Small intestine (tissue), 7 donors: ENCODE results near the gene GRIK5. TPM values are rescaled to one million over a fixed set of nuclear protein-coding genes. Genes with fewer than 3 reads are reported as not detected.

ENCODE experiments used
- DNase-seq, 2 donors: peaks; one replicate each; pipeline versions ENCODE4 v3.0.0 to v3.0.0-alpha.2; 2013
- FAIRE-seq: peaks from 2 replicates; lab custom pipeline; 2012; peaks lifted over from hg19 to GRCh38; lab: Jason Lieb, UNC
- H3K27ac ChIP-seq, 3 donors: one replicate each; pipeline ENCODE4 v1.5.1; 2013; ENCODE audit warnings: low read length in 2 of 3, mild to moderate bottlenecking in 2 of 3, control low read depth in 1 of 3, inconsistent platforms in 1 of 3, low read depth in 1 of 3, moderate library complexity in 1 of 3
- H3K27me3 ChIP-seq, 3 donors: one replicate each; pipeline ENCODE4 v1.6.1; 2013; ENCODE audit warnings: low read length in 3 of 3, inconsistent platforms in 1 of 3; ENCODE audit not compliant: control insufficient read depth in 3 of 3, insufficient read depth in 3 of 3
- H3K36me3 ChIP-seq, 3 donors: one replicate each; pipeline ENCODE4 v1.6.1; 2013; ENCODE audit warnings: low read length in 3 of 3, inconsistent platforms in 1 of 3, low read depth in 1 of 3, mild to moderate bottlenecking in 1 of 3, moderate library complexity in 1 of 3; ENCODE audit not compliant: control insufficient read depth in 3 of 3, insufficient read depth in 2 of 3
- H3K4me1 ChIP-seq, 3 donors: one replicate each; pipeline ENCODE4 v1.6.1; 2013; ENCODE audit warnings: low read length in 2 of 3, inconsistent platforms in 1 of 3, low read depth in 1 of 3, mild to moderate bottlenecking in 1 of 3, moderate library complexity in 1 of 3; ENCODE audit not compliant: control insufficient read depth in 3 of 3, insufficient read depth in 2 of 3
- H3K4me3 ChIP-seq, 3 donors: one replicate each; pipeline ENCODE4 v1.5.1; 2013; ENCODE audit warnings: low read length in 3 of 3, control low read depth in 1 of 3, inconsistent platforms in 1 of 3, low read depth in 1 of 3, mild to moderate bottlenecking in 1 of 3, moderate library complexity in 1 of 3
- H3K9me3 ChIP-seq, 2 donors: one replicate each; pipeline ENCODE4 v1.6.1; 2013; ENCODE audit warnings: low read depth in 1 of 2, low read length in 1 of 2; ENCODE audit not compliant: control insufficient read depth in 2 of 2, insufficient read depth in 1 of 2
- WGBS, 3 donors: extraction: QIAGEN DNeasy Blood & Tissue Kit; methylation state at CpG; one replicate each; pipeline ENCODE4 v1.1.7; 2013; 5-methylcytosine and 5-hydroxymethylcytosine counted together
- polyA plus RNA-seq, 4 donors: library from polyadenylated mRNA; stranded (reverse) in 3 of 4; unstranded in 1 of 4; fragments of 200-250 nt in 3 of 4; fragments of 120-200 nt in 1 of 4; gene quantifications; one replicate each; pipeline versions ENCODE4 v1.2.1 to v1.2.3, GENCODE V29; 2013
- donor health status: healthy with polysubstance abuse.
- donor health status: control.
- donor health status: control.
- donor health status: Bipolar disorder and iron deficiency.
- donor health status: healthy.

Gene GRIK5
- polyA plus RNA-seq, 4 donors, result 0.27 to 1.6 (median 0.68) TPM; not detected in 1

GRCh38 chr19:42078058-42078457 lies 8.1 kb upstream of the GRIK5 start:
- peaks cover 2 to 21% (median 11%) of the 10 kb centered on the region in 3 donors for H3K4me1 ChIP-seq
- DNase-seq (no peak), FAIRE-seq (no peak)
- no peaks in the 10 kb centered on the region for H3K9me3 ChIP-seq
- H3K27ac ChIP-seq, result no peak overlapping the region
- H3K27me3 ChIP-seq, result no peaks in the 10 kb centered on the region
- 94 to 97% (median 96%) methylated on average over 1 of the region's 1 CpG for WGBS, 3 donors
- peaks cover 11 to 42% (median 16%) of the 10 kb centered on the region in 3 donors for H3K36me3 ChIP-seq
- H3K4me3 ChIP-seq, result no peak overlapping the region

- Histone ChIP-seq H3K4me1 (peaks cover 2 to 11% (median 11%) of the 10 kb centered on the region in 3 donors), H3K4me3 (peak overlapping the region; percentile 92 to 98 (median 97)), H3K27ac (peak overlapping the region in 2 of 3 donors; percentile 62 to 87), H3K27me3 (no peaks in the 10 kb centered on the region), H3K36me3 (peaks cover 11 to 32% (median 16%) of the 10 kb centered on the region in 3 donors), H3K9me3 (no peaks in the 10 kb centered on the region)
- WGBS, 3 donors, result 1% methylated on average over 15 to 33 of the region's 33 CpGs
- no peak for DNase-seq
- no peak for FAIRE-seq
Observed at GRCh38 chr19:42076380-42076944, 6.5 kb upstream of the GRIK5 start.

- WGBS, 3 donors, result 0% methylated on average over 58 to 80 of the region's 80 CpGs
- H3K36me3 ChIP-seq, result peaks cover 10 to 25% (median 14%) of the 10 kb centered on the region in 3 donors
- no peaks in the 10 kb centered on the region for H3K9me3 ChIP-seq
- FAIRE-seq (peak; percentile 94), DNase-seq (peak; percentile 99 to 100)
- peaks cover 2 to 11% (median 10%) of the 10 kb centered on the region in 3 donors for H3K4me1 ChIP-seq
- peak within 1 kb of the TSS; percentile 96 to 99 (median 96) for H3K27ac ChIP-seq
- peak within 1 kb of the TSS; percentile 92 to 98 (median 97) for H3K4me3 ChIP-seq
- peaks cover 0 to 4% (median 0%) of the 10 kb centered on the region in 3 donors for H3K27me3 ChIP-seq
Observed at GRCh38 chr19:42075616-42076379, 5.8 kb upstream of the GRIK5 start, which contains the start of gene ZNF574. Gene ZNF574, plus strand, starts transcription at chr19:42076166. Its CDS starts 2,441 bp downstream, at chr19:42078607.

GRCh38 chr19:42075364-42075615 lies 5.3 kb upstream of the GRIK5 start:
- no peaks in the 10 kb centered on the region for H3K9me3 ChIP-seq
- H3K27ac ChIP-seq, result peak overlapping the region; percentile 96 to 99 (median 96)
- no peak for FAIRE-seq
- peaks cover 5 to 20% (median 11%) of the 10 kb centered on the region in 3 donors for H3K36me3 ChIP-seq
- H3K4me3 ChIP-seq, result peak overlapping the region; percentile 43 to 69 (median 60)
- no peak for DNase-seq
- 0 to 3% (median 2%) methylated on average over 3 of the region's 3 CpGs for WGBS, 3 donors
- H3K4me1 ChIP-seq, result peaks cover 2 to 11% (median 10%) of the 10 kb centered on the region in 3 donors
- peaks cover 0 to 9% (median 0%) of the 10 kb centered on the region in 3 donors for H3K27me3 ChIP-seq

- DNase-seq (peak; percentile 60 to 82), FAIRE-seq (no peak)
- Histone ChIP-seq H3K36me3 (peaks cover 0 to 15% (median 6%) of the 10 kb centered on the region in 3 donors), H3K27me3 (peaks cover 0 to 14% (median 0%) of the 10 kb centered on the region in 3 donors), H3K27ac (peak overlapping the region; percentile 96 to 99 (median 96)), H3K4me1 (peaks cover 2 to 11% (median 10%) of the 10 kb centered on the region in 3 donors), H3K9me3 (no peaks in the 10 kb centered on the region), H3K4me3 (peak overlapping the region; percentile 43 to 69 (median 60))
- WGBS, 3 donors, result 49 to 58% (median 54%) methylated on average over 27 of the region's 27 CpGs
Observed at GRCh38 chr19:42074513-42075363, 4.7 kb upstream of the GRIK5 start.

GRCh38 chr19:42071247-42071646 lies 1.2 kb upstream of the GRIK5 start:
- Histone ChIP-seq H3K36me3 (no peaks in the 10 kb centered on the region), H3K27me3 (peaks cover 0 to 40% (median 12%) of the 10 kb centered on the region in 3 donors), H3K9me3 (no peaks in the 10 kb centered on the region), H3K27ac (no peak overlapping the region), H3K4me1 (peaks cover 0 to 5% (median 0%) of the 10 kb centered on the region in 3 donors), H3K4me3 (no peak overlapping the region)
- FAIRE-seq (no peak), DNase-seq (no peak)
- WGBS, 3 donors, result 86 to 92% (median 89%) methylated on average over 12 of the region's 12 CpGs

- peaks cover 0 to 40% (median 12%) of the 10 kb centered on the region in 3 donors for H3K27me3 ChIP-seq
- 14 to 32% (median 30%) methylated on average over 21 to 29 of the region's 29 CpGs for WGBS, 3 donors
- H3K27ac ChIP-seq, result no peak overlapping the region
- H3K4me3 ChIP-seq, result no peak overlapping the region
- no peaks in the 10 kb centered on the region for H3K36me3 ChIP-seq
- FAIRE-seq, result no peak
- no peak for DNase-seq
- H3K9me3 ChIP-seq, result no peaks in the 10 kb centered on the region
- no peaks in the 10 kb centered on the region for H3K4me1 ChIP-seq
Observed at GRCh38 chr19:42068756-42069571, 1.0 kb downstream of the GRIK5 start.
